GM21447 (cell line): ENCODE data around the gene CDH4.

ENCODE experiments used
- ATAC-seq: cut with Tn5 transposase; IDR thresholded peaks from one replicate; pipeline ENCODE4 v1.9.1; 2021; ENCODE audit not compliant: unreplicated experiment

Gene CDH4

GRCh38 chr20:61590236-61590635 lies 338.2 kb downstream of the CDH4 start:
- ATAC-seq = no peak

GRCh38 chr20:61593516-61593915 lies 341.5 kb downstream of the CDH4 start:
- no peak for ATAC-seq

GRCh38 chr20:61594198-61594597 lies 342.1 kb downstream of the CDH4 start:
- no peak for ATAC-seq

- no peak for ATAC-seq
Measured at GRCh38 chr20:61595216-61595615, 343.2 kb downstream of the CDH4 start.

GRCh38 chr20:61596687-61597330 lies 344.7 kb downstream of the CDH4 start:
- no peak for ATAC-seq

GRCh38 chr20:61597996-61598395 lies 345.9 kb downstream of the CDH4 start:
- no peak for ATAC-seq

DNA sequence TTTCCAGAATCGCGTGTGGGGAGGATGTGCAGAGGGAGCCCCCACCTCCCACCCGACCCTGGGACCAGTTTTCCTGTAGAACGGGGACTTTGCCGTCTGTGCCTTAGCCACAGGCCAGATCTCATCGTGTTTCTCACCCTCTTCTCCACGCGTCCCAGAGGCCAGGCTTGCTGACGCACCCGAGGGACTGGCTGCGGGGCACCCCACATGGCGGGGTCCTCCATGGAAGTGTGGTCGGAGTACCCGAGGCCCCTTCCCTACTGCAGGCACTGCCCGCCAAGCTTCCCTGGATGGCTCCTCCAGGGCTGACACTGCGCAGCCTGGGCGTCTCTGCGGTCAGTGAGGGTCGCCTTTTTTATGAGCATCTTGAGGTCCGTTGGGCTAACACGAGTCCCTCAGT lies 346.5 kb downstream of the CDH4 start:
- ATAC-seq = no peak

GRCh38 chr20:61599061-61599531 lies 347.0 kb downstream of the CDH4 start:
- ATAC-seq = no peak

DNA sequence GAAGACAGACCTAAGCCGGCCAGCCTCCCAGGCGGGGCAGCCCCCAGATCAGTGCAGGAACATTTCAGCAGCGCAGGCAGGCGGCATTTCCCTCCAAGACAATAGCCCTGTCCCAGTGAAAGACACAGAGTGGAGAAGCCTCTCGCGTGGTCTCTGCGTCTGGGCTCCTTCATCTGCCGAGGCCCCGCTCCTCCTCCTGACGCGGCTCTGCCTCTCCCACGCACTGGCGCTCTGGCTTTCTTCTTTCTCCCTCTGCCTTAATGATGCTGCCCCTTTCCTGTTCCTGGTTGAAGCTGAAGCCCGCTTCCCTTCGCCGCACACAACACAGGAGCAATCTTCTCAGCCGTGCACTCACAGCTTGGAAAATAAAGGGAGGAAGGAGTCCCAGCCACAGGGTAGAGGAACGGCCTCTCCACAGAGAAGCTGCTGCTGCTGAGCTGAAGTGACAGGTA lies 347.5 kb downstream of the CDH4 start:
- ATAC-seq = no peak

- ATAC-seq = no peak
Measured at GRCh38 chr20:61600016-61600415, 348.0 kb downstream of the CDH4 start.

GRCh38 chr20:61601361-61601760 lies 349.3 kb downstream of the CDH4 start:
- no peak for ATAC-seq

DNA sequence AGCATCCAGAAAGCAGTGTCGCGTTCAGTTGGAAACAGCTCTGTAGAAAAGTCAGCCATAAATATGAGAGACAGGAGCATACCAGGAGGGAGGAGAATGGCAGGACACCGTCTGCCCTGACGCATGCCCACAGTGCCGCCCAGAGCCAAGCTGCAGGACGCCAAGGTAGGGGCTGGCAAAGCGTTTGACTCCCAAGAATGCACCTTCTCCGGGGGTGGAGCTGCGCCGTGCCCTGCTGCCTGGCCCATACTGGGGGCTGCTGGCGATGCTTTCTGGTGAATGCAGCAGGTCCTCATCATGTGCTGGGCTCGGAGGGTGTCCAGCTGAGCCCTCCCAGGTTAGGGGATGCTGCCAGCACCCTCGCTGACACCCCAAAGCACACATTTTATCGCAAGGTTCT lies 349.8 kb downstream of the CDH4 start:
- ATAC-seq = no peak

DNA sequence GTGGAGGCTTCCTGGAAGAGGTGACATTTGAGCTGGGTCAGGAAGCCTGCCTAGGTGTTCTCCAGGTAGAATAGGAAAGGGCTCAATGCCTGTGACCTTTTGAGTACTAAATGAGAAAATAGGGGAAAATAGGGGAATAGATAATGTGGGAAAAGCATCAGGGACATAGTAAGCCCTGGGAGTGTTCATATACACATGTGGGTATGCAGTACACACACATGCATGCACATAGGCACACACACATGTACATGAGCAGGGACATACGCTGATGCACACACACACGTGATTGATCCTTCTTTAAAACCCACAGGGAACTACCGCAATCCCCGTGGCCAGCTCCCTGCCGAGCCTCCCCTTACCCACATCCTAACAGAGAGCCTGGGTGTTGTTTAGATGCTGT lies 351.7 kb downstream of the CDH4 start:
- no peak for ATAC-seq

GRCh38 chr20:61604549-61604948 lies 352.5 kb downstream of the CDH4 start:
- no peak for ATAC-seq

GRCh38 chr20:61605283-61605682 lies 353.2 kb downstream of the CDH4 start:
- no peak for ATAC-seq

GRCh38 chr20:61605862-61606557 lies 353.9 kb downstream of the CDH4 start:
- no peak for ATAC-seq

- ATAC-seq = no peak
Measured at GRCh38 chr20:61608275-61609085, 356.4 kb downstream of the CDH4 start.

GRCh38 chr20:61609461-61609860 lies 357.4 kb downstream of the CDH4 start:
- ATAC-seq = no peak

GRCh38 chr20:61611401-61612180 lies 359.5 kb downstream of the CDH4 start:
- no peak for ATAC-seq

- no peak for ATAC-seq
Measured at GRCh38 chr20:61613917-61614705, 362.1 kb downstream of the CDH4 start.
